ENCODE data around the gene SMARCA2.

SMARCA2 gene

DNA sequence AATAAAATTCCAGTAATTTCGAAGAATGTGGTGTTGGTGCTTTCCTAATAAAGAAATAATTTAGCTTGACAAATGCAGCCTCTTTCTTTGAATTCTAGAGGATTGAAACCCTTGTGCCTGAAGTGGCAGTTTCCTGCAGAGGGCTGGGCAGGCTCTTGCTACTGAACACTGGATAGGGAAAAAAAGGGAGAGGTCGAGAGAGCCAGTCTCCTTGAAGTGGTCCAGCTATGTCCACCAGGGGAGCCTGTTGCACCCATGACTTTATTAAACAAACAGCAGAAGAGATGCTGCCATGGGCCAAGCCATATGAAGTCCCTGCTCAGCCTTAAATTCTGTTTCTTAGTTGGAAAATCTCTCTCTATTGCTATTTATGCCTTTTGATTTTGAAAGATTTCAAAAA lies 178.4 kb downstream of the SMARCA2 start:
- Histone ChIP-seq H3K4me3 (IDR thresholded peaks at IDR 0.05; ENCODE audit: insufficient read depth, low read depth, low read length) (no peak overlapping the region), H3K79me2 (ENCODE audit: insufficient read depth, low read depth) (no peaks in the 10 kb centered on the region), H4K20me1 (ENCODE audit: insufficient read depth) (no peaks in the 10 kb centered on the region), H3K9ac (no peak overlapping the region), H3K36me3 (ENCODE audit: insufficient read depth) (peaks cover 3% of the 10 kb centered on the region; the same call in 1 of the 2 replicates), H3K4me2 (no peak overlapping the region), H3K27me3 (ENCODE audit: insufficient read depth, low read depth) (no peaks in the 10 kb centered on the region), H3K27ac (no peak overlapping the region), H2AFZ (ENCODE audit: low read depth) (no peak overlapping the region), H3K4me1 (ENCODE audit: low read depth, poor library complexity, severe bottlenecking) (no peaks in the 10 kb centered on the region)
- TF ChIP-seq, protein P1, sequence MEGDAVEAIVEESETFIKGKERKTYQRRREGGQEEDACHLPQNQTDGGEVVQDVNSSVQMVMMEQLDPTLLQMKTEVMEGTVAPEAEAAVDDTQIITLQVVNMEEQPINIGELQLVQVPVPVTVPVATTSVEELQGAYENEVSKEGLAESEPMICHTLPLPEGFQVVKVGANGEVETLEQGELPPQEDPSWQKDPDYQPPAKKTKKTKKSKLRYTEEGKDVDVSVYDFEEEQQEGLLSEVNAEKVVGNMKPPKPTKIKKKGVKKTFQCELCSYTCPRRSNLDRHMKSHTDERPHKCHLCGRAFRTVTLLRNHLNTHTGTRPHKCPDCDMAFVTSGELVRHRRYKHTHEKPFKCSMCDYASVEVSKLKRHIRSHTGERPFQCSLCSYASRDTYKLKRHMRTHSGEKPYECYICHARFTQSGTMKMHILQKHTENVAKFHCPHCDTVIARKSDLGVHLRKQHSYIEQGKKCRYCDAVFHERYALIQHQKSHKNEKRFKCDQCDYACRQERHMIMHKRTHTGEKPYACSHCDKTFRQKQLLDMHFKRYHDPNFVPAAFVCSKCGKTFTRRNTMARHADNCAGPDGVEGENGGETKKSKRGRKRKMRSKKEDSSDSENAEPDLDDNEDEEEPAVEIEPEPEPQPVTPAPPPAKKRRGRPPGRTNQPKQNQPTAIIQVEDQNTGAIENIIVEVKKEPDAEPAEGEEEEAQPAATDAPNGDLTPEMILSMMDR (conservative IDR thresholded peaks at IDR 0.05; ENCODE audit: low read depth, low read length) = no peak

DNA sequence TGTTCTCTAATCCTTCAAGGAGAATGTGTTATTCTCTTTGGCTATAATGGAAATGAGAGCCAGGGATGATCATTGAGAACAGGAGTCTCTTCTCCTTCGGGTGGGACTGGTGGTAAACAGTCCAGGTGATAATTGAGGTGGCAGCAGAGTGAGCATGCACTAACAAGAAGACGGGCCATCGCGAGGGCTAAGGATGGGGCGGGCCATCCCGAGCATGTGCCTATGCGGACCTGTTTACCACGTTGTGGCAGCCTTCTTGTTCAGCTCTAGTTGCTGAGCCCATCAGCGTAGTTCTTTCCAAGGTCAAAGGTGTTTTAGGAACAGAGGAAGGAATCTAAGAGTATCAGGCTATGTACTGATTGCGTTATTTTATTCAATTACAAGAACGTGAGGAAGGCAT lies 180.1 kb downstream of the SMARCA2 start:
- Histone ChIP-seq H3K4me2 (no peak overlapping the region), H4K20me1 (ENCODE audit: insufficient read depth) (no peaks in the 10 kb centered on the region), H3K36me3 (ENCODE audit: insufficient read depth) (no peaks in the 10 kb centered on the region), H2AFZ (ENCODE audit: low read depth) (no peak overlapping the region), H3K4me1 (ENCODE audit: low read depth, poor library complexity, severe bottlenecking) (no peaks in the 10 kb centered on the region), H3K27ac (no peak overlapping the region), H3K79me2 (ENCODE audit: insufficient read depth, low read depth) (no peaks in the 10 kb centered on the region), H3K4me3 (IDR thresholded peaks at IDR 0.05; ENCODE audit: insufficient read depth, low read depth, low read length) (no peak overlapping the region), H3K27me3 (ENCODE audit: insufficient read depth, low read depth) (no peaks in the 10 kb centered on the region), H3K9ac (no peak overlapping the region)
- TF ChIP-seq, protein P1 (conservative IDR thresholded peaks at IDR 0.05; ENCODE audit: low read depth, low read length) = no peak

DNA sequence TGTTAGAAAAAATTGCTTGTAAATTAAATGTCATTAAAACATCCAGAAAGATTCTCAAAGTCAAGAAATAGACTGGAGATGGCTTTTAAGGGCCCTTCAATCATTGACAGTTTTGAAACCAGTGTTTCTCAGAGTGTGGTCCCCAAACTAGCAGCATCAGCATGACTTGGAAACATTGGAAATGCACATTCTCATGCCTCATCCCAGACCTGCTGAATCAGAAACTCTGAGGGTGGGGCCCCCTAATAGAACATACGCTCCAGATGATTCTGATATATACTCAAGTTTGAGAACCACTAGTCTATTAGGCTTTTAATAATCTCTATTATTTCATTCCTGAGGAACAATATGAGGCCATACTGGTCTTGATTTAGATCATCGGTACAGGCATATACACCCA lies 181.6 kb downstream of the SMARCA2 start:
- no peaks in the 10 kb centered on the region for H4K20me1 ChIP-seq (ENCODE audit: insufficient read depth)
- no peaks in the 10 kb centered on the region for H3K79me2 ChIP-seq (ENCODE audit: insufficient read depth, low read depth)
- no peaks in the 10 kb centered on the region for H3K4me1 ChIP-seq (ENCODE audit: low read depth, poor library complexity, severe bottlenecking)
- H3K36me3 ChIP-seq (ENCODE audit: insufficient read depth) = no peaks in the 10 kb centered on the region
- TF ChIP-seq, protein P1 (conservative IDR thresholded peaks at IDR 0.05; ENCODE audit: low read depth, low read length) = no peak
- H3K9ac ChIP-seq = no peak overlapping the region
- no peak overlapping the region for H3K27ac ChIP-seq
- H3K27me3 ChIP-seq (ENCODE audit: insufficient read depth, low read depth) = no peaks in the 10 kb centered on the region
- no peak overlapping the region for H3K4me3 ChIP-seq (IDR thresholded peaks at IDR 0.05; ENCODE audit: insufficient read depth, low read depth, low read length)
- H3K4me2 ChIP-seq = no peak overlapping the region
- H2AFZ ChIP-seq (ENCODE audit: low read depth) = no peak overlapping the region

DNA sequence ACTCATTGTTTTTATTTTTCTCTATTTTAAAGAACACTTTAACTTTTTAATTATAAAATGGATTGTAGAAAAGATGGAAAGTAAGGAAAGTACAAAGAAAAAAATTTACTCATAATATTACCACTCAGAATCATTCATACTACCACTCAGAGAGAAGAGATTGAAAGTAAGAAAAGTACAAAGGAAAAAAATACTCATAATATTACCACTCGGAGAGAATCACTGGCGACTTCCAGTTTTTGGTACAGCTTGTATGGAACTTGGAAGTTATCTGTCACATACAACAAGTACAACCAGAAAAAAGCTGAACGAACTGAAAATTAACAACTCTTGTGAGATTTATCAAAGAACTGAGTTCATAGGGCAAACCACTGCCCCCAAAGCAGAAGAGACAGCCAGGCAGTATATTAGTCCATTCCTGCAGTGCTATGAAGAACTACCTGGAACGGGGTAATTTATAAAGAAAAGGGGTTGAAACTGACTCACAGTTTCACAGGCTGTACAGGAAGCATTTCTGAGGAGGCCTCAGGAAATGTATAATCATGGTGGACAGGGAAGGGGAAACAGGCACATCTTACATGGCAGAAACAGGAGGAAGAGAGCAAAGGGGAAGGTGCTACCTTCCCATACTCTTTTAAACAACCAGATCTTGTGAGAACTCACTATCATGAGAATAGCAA lies 183.9 kb downstream of the SMARCA2 start:
- TF ChIP-seq, protein P1 (conservative IDR thresholded peaks at IDR 0.05; ENCODE audit: low read depth, low read length) = no peak
- Histone ChIP-seq H4K20me1 (ENCODE audit: insufficient read depth) (no peaks in the 10 kb centered on the region), H3K4me1 (ENCODE audit: low read depth, poor library complexity, severe bottlenecking) (no peaks in the 10 kb centered on the region), H3K36me3 (ENCODE audit: insufficient read depth) (no peaks in the 10 kb centered on the region), H3K27me3 (ENCODE audit: insufficient read depth, low read depth) (no peaks in the 10 kb centered on the region), H2AFZ (ENCODE audit: low read depth) (no peak overlapping the region), H3K79me2 (ENCODE audit: insufficient read depth, low read depth) (no peaks in the 10 kb centered on the region), H3K4me2 (no peak overlapping the region), H3K27ac (no peak overlapping the region), H3K9ac (no peak overlapping the region), H3K4me3 (IDR thresholded peaks at IDR 0.05; ENCODE audit: insufficient read depth, low read depth, low read length) (no peak overlapping the region)
